Ectodermal cell (in vitro differentiated cells): ENCODE data around the gene DLST.

Source experiments
- H3K27ac ChIP-seq: 2 replicates; pipeline ENCODE4 v1.7.0; 2013; ENCODE audit warnings: mild to moderate bottlenecking, low read depth, low read length; ENCODE audit not compliant: insufficient read depth, poor library complexity, severe bottlenecking
- H3K27me3 ChIP-seq: 2 replicates; pipeline ENCODE4 v1.7.0; 2013; ENCODE audit warnings: mild to moderate bottlenecking, low read length; ENCODE audit not compliant: insufficient read depth, control insufficient read depth, poor library complexity, severe bottlenecking
- H3K36me3 ChIP-seq: one replicate; pipeline ENCODE4 v1.7.0; 2013; ENCODE audit warnings: low read length; ENCODE audit not compliant: control insufficient read depth, insufficient read depth
- H3K4me1 ChIP-seq: one replicate; pipeline ENCODE4 v1.7.0; 2013; ENCODE audit warnings: low read length; ENCODE audit not compliant: control insufficient read depth, insufficient read depth
- H3K4me3 ChIP-seq: 2 replicates; pipeline ENCODE4 v1.7.0; 2013; ENCODE audit warnings: low read depth, low read length, control low read depth; ENCODE audit not compliant: insufficient read depth
- H3K9me3 ChIP-seq: 2 replicates; pipeline ENCODE4 v1.7.0; 2013; ENCODE audit warnings: mild to moderate bottlenecking, low read length, moderate library complexity; ENCODE audit not compliant: control insufficient read depth
- whole genome bisulfite sequencing, 2 experiments: methylation state at CpG; one replicate each; pipeline ENCODE4 v1.1.7; 2013; ENCODE audit warnings: missing lambda C conversion rate in 2 of 2; 5-methylcytosine and 5-hydroxymethylcytosine counted together

DLST gene

DNA sequence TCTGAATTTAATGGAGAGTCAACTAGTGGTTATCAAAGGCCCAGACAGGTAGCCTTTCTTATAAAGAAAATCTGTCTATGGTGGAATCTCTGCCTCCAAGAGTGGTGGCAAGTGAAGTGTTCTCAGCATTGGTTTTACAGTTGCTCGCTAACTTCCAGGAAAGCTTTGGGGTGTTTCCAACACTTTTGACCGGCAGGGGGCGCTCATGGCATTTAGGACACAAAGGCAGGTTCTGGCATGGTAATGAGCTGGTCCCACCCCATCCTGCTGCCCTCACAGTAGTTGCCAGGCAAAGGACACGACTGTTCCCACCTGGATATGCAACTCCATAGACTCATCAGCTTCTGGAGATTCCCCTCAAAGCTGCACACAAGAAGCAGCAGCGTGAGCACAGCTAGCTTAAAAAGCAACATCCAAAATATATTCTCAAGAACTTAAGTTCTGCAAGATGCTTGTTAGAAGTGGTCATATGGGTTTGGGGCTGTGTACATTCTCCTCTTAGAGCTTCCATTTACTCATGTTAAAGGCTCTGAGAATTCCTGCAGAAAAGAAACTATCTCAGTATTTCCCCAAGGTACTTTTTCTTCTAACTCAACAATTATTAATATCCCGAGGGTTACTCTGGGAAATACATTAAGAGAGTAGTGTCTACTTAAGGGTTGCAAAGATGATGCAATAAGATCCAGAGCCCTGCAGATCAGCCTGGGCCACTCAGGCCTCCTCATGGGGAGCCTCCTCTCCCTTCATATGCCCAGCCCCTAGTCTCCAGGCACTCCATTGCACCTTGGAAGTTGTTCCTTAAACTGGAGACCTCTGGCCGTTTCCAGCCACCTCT, 20.6 kb upstream of the DLST start:
- no peak overlapping the region for H3K27ac ChIP-seq
- H3K27me3 ChIP-seq: no peaks in the 10 kb centered on the region
- WGBS, 2 experiments: 23 to 30% methylated on average over 7 of the region's 7 CpGs
- H3K4me3 ChIP-seq: no peak overlapping the region
- no peaks in the 10 kb centered on the region for H3K9me3 ChIP-seq
- no peaks in the 10 kb centered on the region for H3K36me3 ChIP-seq
- H3K4me1 ChIP-seq: no peaks in the 10 kb centered on the region

DNA sequence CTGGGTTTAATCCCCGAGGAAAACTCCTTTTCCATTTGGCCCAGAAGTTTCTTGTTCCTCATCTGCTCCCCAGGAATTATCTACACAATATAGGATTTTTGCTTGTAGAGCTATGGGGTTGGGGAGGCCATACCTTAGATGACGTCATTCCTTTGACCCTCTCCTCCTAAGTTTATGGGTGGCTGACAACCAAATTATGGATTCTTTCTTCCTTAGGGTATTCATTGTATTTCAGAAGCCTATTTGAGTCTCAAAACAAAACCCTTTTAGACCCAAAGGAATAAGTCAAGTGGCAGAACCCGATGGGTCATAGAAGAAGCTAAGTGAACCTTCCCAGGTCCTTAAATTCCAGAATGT, 20.0 kb upstream of the DLST start:
- 94 to 95% methylated on average over 2 to 3 of the region's 3 CpGs for WGBS, 2 experiments
- Histone ChIP-seq H3K4me1 (no peaks in the 10 kb centered on the region), H3K9me3 (no peaks in the 10 kb centered on the region), H3K27me3 (no peaks in the 10 kb centered on the region), H3K36me3 (no peaks in the 10 kb centered on the region), H3K27ac (no peak overlapping the region), H3K4me3 (no peak overlapping the region)

DNA sequence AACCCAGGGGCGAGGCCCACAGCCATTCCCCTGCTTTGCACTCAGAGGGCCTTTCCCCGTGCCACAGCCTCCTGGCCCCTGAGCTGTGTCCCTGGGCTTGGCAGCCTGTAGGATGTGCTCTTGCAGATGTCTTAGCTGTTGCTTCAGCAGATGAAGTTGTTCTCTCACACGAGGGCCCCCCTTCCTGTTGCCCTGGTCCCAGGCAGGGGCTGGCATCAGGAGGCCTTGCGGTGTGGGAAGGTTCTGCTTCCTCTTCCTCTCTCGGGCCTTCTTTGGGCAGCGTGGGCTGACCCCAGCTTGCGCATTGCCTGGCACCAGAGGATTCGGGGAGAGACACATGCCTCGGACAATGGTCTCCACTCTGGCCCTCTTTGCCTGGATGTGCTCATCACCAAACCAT, 18.4 kb upstream of the DLST start:
- WGBS, 2 experiments: 90 to 93% methylated on average over 9 of the region's 9 CpGs
- no peaks in the 10 kb centered on the region for H3K9me3 ChIP-seq
- no peaks in the 10 kb centered on the region for H3K4me1 ChIP-seq
- no peaks in the 10 kb centered on the region for H3K36me3 ChIP-seq
- H3K4me3 ChIP-seq: no peak overlapping the region
- H3K27ac ChIP-seq: no peak overlapping the region
- no peaks in the 10 kb centered on the region for H3K27me3 ChIP-seq

DNA sequence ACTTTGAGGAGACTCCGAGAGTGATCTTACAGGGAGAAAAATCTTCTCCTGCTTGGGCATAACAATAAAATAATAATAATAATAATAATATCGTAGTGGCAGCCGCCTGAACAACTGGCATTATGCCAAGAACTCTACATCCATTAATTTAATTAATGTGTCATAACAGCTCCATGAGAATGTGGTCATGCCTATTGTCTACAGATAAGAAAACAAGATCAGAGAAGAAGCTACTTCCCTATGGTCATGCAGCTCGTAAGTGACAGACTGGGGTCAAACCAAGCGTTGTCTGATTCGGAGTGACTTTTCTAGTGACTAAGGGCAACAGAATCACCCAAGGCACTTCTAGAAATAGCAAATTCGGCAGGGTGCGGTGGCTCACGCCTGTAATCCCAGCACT, 17.5 kb upstream of the DLST start:
- Histone ChIP-seq H3K27ac (no peak overlapping the region), H3K36me3 (no peaks in the 10 kb centered on the region)
- 91 to 95% methylated on average over 6 to 8 of the region's 9 CpGs for WGBS, 2 experiments

DNA sequence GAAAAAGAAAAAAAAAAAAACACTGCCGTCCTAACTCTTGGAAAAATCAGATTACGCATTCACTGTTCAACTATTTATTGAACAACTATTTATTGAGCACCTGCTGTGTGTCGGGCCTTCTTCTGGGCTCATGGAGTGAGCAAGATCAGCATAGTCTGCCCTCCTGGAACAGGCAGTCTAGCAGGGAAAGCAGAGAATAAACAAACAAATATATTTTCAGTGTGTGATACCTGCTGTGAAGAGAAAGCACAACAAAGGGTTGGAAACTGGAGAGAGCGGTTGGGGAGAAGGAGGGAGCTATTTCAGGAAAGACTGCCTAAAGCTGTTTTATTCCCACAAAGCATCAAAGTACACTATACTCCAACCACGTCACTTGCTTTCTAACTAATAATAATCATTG, 16.6 kb upstream of the DLST start:
- Histone ChIP-seq H3K27ac (no peak overlapping the region), H3K4me1 (no peaks in the 10 kb centered on the region), H3K36me3 (no peaks in the 10 kb centered on the region), H3K4me3 (no peak overlapping the region), H3K27me3 (no peaks in the 10 kb centered on the region), H3K9me3 (no peaks in the 10 kb centered on the region)
- WGBS, 2 experiments: 86 to 92% methylated on average over 5 of the region's 5 CpGs

More for the DNA sequence above, 17.5 kb upstream of the DLST start:
- no peak overlapping the region for H3K4me3 ChIP-seq
- no peaks in the 10 kb centered on the region for H3K9me3 ChIP-seq
- H3K27me3 ChIP-seq: no peaks in the 10 kb centered on the region
- H3K4me1 ChIP-seq: no peaks in the 10 kb centered on the region

- Histone ChIP-seq H3K4me1 (no peaks in the 10 kb centered on the region), H3K9me3 (no peaks in the 10 kb centered on the region), H3K27me3 (no peaks in the 10 kb centered on the region), H3K36me3 (no peaks in the 10 kb centered on the region), H3K27ac (no peak overlapping the region), H3K4me3 (no peak overlapping the region)
- 90% methylated on average over 3 of the region's 3 CpGs for WGBS, 2 experiments
Observed at GRCh38 chr14:74866708-74867389, 14.9 kb upstream of the DLST start.

DNA sequence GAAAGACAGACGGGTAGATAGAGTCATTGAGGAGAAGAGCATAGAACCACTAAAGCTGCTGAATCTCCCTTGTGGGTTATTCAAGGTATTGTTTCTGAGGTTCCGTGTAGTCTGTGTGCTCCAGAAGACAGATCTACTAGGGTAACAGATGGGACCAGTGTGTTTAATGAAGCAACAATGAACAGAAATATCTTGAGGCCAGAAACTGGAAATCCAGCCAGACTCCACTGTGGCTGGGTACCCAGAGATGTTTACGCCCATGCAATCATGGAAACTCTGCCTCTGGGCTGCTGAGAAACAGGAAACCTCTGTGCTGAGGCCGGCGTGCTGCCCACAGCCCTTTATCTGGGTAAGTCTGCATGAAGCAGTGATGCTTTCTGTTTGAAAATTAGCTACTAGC, 14.0 kb upstream of the DLST start:
- no peak overlapping the region for H3K4me3 ChIP-seq
- H3K27ac ChIP-seq: no peak overlapping the region
- H3K27me3 ChIP-seq: no peaks in the 10 kb centered on the region
- no peaks in the 10 kb centered on the region for H3K4me1 ChIP-seq
- H3K36me3 ChIP-seq: no peaks in the 10 kb centered on the region
- no peaks in the 10 kb centered on the region for H3K9me3 ChIP-seq
- WGBS, 2 experiments: 80 to 83% methylated on average over 5 of the region's 5 CpGs

GRCh38 chr14:74868739-74869138, 13.0 kb upstream of the DLST start:
- H3K9me3 ChIP-seq: no peaks in the 10 kb centered on the region
- 86 to 93% methylated on average over 8 of the region's 8 CpGs for WGBS, 2 experiments
- no peaks in the 10 kb centered on the region for H3K27me3 ChIP-seq
- no peaks in the 10 kb centered on the region for H3K4me1 ChIP-seq
- no peaks in the 10 kb centered on the region for H3K36me3 ChIP-seq
- H3K4me3 ChIP-seq: no peak overlapping the region
- H3K27ac ChIP-seq: no peak overlapping the region

GRCh38 chr14:74871819-74872218, 9.9 kb upstream of the DLST start:
- Histone ChIP-seq H3K27ac (no peak overlapping the region), H3K9me3 (no peaks in the 10 kb centered on the region), H3K4me1 (no peaks in the 10 kb centered on the region), H3K36me3 (no peaks in the 10 kb centered on the region), H3K27me3 (no peaks in the 10 kb centered on the region), H3K4me3 (no peak overlapping the region)
- WGBS, 2 experiments: 93 to 97% methylated on average over 4 of the region's 4 CpGs

- Histone ChIP-seq H3K27me3 (no peaks in the 10 kb centered on the region), H3K9me3 (no peaks in the 10 kb centered on the region), H3K27ac (no peak overlapping the region), H3K4me1 (no peaks in the 10 kb centered on the region), H3K36me3 (no peaks in the 10 kb centered on the region), H3K4me3 (no peak overlapping the region)
- WGBS, 2 experiments: 94 to 96% methylated on average over 5 of the region's 5 CpGs
Observed at GRCh38 chr14:74875204-74875603, 6.5 kb upstream of the DLST start.
